ENCODE measurements around the gene CFAP97D2.
"Not testable (repeated sequence)": the region's sequence is repeated elsewhere in the genome, so short reads cannot be mapped to it uniquely, and the experiment has no call there.

The CFAP97D2 gene

DNA sequence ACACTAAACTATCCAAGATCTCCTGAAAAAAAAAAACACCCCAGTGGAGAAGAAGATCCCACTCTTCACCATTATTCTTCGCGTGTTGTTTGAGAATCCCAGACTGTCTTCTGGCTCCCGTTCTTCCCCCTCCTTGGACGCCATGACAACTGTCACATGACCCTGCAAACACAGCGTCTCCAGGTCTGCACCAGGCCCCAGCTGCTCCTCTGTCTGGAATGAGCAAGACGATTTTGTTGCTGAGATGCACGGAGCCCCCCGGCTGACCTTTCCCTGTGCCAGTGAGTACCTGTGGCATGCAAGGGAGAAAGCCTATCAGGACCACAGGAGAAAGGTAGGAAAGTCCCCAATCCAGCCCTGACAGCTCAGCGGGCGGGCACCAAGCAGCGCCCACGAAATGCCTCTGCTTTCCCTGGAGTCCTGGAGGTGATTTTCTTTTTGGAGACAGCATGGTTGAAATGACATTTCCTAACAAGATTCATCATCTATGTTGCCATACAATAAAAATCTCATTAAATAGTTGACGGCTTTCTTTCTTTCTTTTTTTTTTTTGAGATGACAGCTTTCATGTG is at the start of gene CFAP97D2:
Gene CFAP97D2 (plus strand): TSS at position 171 of the 572 bp plus-strand sequence. CDS start 74 bp downstream, at position 245.
- no peak for DNase-seq

DNA sequence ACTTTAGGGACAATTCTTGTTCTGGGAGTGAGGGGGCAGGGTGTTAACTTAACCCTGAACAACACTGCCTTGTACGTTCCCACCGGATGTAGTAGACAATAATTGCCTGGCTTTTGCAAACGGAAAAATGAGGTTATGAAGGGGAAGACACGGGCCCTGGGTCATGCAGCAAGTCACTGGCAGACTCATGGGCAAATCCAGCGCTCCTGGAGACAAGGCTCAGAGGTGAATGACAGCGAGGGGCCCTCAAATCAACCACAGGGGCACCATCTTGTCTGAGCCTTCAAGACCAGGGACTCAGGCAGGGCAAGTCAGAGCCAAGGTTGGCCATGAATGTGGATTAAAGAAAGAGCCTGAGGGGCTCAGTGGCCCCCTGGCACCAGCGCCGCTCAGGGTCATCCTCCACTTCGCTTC is 49.4 kb upstream of the CFAP97D2 start:
- DNase-seq = no peak

DNA sequence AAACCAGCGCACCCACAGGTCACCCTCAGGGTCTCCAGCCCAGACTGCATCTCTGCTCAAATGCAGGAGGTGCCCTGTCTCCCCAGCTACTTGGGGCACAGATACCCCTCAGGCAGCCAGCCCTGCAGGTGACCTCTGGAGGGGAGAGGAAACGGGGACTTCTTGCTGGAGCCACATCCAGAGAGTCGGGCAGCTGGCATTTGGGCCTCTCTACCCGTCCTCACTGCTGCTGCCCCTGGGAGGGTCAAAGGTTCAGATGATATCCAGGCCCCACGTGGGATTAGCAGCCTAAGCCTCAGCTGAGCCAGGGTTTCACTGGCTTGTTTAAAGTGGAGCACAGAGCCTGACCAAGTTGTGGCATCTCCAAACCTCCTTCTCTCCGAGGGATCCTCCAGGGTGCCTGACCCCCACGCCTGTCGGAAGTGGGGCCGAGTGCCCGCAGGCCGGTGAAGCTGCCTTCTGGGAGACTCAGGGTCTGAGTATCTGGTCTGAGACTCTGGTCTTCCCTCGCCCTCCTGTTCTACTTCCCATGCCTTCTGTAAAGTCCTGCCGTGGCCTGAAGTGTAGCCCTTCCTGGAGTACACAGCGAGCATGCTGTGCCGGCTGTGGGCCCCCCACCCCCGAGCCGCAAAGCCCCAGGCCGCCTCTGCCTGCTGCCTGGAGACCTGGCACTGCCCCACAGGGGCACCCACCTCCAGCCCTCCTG is 48.8 kb upstream of the CFAP97D2 start:
- no peak for DNase-seq

DNA sequence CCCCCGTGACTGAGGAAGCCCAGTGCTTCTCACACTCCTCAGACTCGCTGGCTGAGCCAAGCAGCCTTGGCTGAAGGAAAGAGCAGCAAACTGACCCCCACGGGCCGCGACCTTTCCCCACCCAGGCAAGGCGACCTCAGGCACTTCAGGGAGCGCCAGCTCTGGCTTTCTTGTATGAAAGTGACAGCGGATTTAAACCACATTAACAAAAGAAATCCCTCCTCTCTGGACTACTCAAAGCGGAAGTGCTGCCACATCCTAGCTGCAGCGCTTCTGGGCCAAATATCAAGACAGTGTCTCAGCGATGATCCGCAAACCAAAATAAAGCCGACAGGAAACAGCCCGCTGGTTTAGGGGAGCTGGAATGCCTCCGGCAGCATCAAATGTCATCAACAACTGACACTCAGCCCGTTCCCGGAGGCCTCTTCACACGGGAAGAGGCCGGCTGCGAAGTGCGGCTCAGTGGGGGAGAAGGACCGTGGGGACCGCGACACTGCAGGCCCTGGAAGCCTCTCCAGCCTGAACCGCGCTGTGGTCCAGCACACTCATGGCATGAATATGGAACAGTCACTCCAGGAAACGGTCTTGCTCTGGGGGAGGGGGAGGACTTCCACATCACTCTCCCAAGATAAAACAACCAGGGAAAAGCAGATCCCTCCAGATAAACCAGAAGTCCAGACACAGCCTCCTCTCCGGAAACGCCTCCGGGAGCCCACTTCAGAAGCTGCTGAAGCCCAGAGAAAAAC is 48.0 kb upstream of the CFAP97D2 start:
- DNase-seq = no peak

DNA sequence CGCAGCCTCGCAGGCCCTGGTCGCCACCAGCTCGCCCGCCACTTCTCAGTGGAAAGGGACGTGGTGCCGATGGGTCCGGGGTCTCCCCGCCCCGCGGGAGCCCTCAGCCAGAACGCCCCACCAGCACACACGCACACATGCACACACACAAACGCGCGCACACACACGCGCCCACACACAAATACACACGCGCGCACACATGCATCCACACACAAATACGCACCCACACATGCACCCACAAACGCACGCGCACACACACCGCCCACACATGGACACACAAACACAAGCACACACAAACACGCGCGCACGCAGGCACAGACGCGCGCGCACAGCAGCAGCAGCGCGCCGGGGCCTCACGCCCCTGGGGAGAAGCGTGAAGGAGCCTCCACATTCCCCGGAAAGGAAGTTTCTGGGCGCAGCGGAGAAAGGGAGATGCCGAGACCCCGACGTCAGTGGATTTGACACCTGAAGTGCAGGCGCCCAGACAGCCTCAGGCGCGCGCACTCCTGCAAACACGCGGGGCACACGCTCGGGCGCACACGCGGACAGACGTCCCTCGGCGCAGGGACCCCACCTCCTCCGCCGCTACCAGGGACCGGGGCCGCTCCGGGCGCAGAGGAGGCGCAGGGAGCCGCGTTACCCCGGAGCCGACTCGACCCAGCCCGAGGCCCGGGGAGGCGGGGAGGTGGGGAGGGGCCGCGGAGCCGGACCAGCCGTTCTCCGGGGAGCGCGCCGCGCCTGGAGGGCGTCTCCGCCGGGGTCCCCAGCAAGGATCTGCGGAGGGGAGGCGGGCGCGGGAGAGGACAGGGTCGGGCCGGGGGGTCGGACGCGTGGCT is 47.3 kb upstream of the CFAP97D2 start:
- DNase-seq = no peak

DNA sequence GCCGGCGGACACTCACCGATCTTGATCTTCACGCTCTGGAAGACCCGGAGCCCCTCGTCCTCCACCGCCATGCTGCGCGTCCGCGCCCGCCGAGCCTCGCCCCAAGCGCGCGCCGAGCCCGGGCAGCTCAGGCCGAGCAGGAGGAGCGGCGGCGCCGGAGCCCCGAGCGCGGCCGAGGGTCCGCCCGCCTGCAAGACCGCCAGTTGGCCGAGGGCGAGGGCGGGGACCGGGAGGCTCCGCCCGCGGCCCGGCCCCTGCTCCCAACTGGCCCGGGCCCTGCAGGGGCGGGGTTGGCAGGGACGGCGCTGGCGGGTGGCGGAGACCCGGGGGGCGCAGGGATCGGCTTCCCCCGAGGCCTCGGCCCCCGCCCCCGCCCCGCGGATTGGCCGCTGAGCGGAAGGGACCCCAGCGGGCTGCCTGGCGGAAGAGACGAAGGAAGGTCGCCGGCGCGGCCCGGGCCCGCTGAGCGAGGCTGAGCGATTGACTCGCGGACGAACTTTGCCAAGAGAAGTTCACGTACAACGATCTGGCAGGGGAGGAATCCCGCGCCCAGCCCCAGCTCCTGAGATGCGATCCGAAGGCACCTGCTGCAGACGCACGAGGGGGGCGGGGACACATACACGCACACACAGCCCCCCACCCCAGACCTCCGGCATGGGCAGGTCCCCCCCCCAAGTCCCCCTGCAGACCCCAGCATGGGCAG is 46.5 kb upstream of the CFAP97D2 start, which contains the start of gene RASA3:
Gene RASA3 (minus strand): TSS at position 205 of the 703 bp plus-strand sequence. CDS start 134 bp downstream, at position 71.
- DNase-seq = no peak

DNA sequence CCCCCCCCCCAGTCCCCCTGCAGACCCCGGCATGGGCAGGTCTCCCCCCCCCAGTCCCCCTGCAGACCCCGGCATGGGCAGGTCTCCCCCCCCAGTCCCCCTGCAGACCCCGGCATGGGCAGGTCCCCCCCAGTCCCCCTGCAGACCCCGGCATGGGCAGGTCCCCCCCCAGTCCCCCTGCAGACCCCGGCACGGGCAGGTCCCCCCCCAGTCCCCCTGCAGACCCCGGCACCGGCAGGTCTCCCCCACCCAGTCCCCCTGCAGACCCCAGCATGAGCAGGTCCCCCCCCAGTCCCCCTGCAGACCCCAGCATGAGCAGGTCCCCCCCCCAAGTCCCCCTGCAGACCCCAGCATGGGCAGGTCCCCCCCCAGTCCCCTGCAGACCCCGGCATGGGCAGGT is 45.9 kb upstream of the CFAP97D2 start:
- not testable (repeated sequence) for DNase-seq

DNA sequence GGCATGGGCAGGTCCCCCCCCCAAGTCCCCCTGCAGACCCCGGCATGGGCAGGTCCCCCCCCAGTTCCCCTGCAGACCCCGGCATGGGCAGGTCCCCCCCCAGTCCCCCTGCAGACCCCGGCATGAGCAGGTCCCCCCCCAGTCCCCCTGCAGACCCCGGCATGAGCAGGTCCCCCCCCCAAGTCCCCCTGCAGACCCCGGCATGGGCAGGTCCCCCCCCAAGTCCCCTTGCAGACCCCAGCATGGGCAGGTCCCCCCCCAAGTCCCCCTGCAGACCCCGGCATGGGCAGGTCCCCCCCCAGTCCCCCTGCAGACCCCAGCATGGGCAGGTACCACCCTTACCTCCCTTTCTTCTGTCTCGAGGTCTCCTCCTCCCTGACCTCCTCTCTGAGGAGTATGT is 45.5 kb upstream of the CFAP97D2 start:
- DNase-seq = not testable (repeated sequence)

DNA sequence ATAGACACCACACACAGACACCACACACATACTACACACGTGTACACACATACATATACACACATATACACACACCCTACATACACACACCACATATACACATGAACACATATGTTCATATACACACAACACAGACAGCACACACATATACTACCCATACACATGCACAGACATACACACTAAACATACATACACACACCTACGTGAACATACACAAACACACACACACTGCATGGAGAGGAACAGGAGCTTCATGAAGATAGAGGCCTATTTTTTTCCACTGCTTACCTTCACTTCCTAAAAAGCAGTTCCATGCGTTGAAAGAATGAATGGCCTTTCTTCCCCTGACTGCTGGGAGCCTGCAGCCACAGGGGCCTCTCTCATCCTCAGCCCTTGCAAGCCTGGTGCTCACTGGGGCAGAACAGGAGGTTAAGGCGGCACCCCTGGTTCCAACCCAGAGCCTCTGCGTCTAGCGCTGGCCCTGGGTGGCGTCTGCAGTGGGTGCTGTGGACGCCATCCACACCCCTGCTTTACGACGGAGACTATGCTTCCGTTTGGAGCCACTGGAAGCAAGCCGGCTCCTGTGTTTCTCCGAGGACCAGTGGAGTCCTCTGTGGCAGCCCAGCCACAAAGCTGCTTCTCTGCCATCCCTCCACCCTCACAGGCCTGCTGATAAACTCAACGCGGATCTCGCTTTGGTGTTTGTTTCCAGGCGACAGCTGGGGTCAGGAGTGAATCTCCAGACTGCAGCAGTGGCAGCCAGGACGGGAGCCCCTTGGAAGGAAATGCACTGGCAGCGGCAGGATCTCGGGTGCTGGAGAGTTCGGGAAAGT is 44.7 kb upstream of the CFAP97D2 start:
- no peak for DNase-seq

DNA sequence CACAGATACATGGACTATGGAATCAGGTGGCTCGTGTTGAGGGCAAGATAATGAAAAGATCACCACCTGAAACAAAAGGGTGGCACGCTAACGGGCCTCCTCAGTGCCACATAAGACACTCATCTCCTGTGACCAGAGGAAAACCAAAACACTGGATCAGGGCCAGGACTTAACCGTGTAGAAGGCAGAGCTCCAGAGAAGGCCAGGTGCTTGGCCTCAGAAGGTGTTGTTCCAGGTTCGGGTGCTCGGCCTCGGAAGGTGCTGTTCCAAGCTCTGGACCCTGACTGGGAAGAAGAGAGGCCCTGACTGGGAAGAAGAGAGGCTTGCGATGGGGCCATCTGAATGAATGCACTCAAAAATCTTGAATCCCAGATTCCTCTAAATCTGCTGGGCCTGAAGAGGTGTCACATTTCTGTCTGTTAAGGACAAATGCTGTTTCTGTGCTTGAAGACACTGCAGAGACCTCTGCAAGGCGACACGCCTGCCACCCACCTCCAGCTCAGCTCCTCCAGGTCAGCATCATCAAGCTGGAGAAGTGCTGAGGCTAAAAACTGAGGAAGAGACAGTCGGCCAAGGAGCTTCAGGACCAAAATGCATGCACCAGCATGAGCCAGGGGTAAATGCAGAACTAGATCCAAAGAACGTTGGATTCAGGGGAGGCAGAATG is 44.0 kb upstream of the CFAP97D2 start:
- no peak for DNase-seq

DNA sequence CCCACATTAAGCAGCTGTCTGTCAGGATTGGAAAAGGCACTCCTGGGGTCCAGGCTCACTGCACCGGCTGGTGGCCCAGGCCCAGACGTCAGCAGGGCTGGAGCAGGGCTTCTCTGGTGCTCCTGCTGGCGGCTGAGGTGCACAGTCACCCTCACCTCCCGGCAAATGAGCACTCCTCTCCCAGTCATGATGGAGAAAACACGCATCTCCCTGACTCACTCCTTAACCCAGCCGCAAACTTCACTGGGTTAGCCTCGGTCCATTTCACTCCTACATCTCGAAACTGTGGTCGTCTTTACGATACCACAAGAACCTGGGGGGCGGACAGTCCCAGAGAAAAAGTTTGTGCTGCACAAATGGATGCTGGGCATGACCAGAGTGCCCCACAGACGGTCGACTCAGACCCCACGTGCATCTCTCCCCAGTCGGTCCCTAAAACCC is 43.3 kb upstream of the CFAP97D2 start:
- DNase-seq = no peak

DNA sequence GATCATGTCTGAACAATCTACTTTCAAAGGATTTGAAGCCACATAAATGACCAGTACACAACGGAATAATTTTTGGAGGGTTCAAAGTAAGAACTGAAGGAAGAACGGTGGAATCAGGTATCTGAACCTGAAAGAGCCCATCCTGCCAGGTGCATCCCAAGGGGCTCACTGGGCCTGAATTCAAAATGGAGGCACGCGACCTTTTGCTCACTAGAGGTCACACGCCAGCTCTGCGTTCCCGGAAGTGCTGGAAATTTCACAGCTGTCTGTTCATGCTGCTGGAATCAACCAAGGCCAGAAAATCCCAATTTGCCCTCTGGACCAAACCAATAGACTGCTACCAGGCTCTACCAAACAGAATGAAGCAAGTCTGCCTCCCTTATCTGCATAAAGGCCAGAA is 42.5 kb upstream of the CFAP97D2 start:
- no peak for DNase-seq

DNA sequence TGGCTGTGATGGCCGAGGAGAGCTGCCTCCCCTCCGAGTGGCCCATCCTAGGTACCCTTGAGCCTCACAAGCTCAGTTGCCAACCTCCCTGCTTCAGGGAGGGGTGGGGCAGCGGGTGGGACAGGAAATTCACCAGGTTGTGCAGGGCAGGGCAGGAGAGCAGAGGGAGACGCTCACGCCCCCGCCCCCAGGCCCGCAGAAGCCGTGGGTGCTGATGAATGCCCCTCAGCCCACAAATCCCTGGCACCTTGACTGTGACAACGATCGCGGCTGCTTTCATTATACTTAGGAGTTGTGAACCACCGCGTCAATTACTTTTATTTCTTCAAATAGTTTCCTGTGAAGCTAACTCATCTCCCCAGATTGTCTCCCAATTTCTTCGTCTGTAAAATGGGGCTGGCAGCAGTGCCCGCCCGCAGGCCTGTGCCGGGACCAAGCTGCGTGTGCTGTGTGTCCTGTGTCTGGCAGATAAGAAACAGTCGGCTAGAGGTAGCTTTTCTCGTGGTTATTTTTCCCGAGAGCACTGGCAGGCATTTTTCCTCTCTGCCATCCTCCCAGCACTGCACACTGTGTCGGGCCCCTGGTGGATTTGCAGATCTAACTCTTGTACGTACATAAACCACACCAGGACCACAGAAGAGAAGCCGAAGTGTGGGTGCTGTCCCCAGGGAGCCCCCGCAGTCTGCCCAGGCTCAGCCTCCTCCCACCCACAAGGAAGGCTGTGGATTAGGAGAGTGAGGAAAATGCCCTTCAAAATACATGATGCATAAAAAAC is 38.7 kb upstream of the CFAP97D2 start:
- no peak for DNase-seq

DNA sequence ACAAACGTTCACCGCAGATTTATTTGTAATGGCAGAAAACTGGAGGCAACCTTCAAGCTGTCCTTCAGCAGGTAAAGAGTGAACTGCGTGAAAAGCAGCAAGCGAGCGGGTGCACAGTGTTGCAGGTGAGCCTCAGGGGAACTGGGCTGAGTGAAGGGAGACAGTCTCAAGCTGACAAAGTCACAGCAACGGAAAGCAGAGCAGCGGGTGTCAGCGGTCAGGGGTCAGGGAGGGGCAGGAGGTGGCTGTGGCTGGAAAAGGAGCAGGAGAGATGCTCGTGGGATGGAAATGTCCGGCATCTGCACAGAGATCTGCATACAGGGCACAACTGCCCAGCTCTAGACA is 38.2 kb upstream of the CFAP97D2 start:
- DNase-seq = no peak

DNA sequence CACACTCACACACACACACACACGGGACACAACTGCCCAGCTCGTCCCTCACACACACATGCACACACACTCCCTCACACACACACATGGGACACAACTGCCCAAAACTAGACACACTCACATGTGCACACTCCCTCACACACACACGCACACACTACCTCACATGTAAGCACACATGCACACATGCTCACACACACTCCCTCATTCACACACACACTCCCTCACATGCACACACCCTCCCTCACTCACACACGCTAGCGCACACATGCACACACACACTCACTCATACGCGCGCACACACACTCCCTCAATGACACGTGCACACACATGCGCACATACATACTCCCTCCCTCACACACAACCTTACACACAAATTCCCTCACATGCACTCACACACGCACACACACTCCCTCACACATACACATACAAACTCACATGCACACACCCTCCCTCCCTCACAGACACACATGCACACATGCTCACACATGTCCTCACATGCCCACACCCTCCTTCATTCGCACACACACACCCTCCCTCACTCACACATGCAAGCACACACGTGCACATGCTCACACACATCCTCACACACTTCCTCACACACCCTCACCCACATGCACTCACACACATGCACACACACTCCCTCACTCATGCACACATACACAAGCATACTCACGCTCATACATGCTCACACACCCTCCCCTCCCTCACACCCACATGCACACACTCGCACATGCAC is 37.6 kb upstream of the CFAP97D2 start:
- DNase-seq = no peak

DNA sequence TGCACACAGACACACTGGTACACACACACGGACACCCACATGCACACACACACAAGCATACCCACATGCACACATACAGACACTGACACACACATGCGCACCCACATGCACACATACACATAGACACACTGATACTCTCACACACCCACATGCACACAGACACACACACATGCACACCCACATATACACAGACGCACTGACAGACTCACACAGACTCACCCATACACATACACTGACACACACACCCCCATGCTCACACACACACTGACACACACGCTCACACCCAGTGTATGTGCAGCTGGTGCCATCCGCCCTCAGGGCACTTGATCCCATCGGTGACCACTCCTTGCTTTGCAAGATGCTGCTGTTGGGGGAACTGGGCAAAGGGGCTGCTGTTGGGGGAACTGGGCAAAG is 36.9 kb upstream of the CFAP97D2 start:
- no peak for DNase-seq

DNA sequence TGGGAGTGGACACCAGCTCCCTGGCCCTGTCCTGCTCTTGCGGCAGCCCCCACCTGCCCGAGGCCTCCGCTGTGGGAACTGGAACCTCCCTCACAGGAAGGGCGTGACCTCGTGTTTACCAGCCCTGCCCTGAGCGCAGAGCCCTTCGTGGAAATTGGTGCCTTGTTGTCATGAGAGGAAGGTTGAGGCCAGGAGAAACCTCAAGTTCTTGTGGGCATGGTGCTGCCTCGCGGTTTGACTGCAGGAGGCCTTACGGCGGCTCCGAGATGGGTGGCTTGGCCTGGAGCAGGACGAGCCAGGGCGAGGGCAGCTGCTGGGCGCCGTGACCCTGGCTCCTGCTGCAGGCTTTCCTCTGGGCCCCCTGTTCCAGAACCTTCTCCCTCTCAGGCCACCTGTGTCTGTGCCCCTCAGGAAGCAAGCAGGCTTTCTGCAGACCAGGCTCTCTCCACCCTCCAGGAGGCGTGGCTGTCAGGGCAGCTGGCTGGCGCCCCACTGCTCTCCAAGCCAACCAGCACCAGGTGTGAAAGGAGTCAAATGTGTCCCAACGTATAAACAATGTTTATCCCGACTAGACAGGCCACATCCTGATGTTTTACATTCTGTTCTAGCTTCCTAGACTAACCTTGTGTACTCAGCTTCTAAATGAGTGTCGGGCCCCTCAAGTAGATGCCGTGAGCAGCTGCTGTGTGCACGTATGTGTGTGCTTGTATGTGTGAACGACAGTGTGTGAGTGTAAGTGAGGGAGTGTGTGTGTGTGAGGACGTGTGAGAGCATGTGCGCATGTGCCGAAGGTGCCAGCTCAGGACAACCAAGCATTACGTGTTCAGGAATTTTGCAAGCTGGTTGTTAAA is 36.2 kb upstream of the CFAP97D2 start:
- DNase-seq = peak; percentile 94
